SK-N-SH treated with all-trans-retinoic acid at 6 μM for 48 hours (cell line): Measurements from ENCODE around the gene FARP1.

Experiments used
- ATAC-seq: fragments of 200-7000 bp; cut with Tn5 transposase; 3 replicates; pipeline ENCODE4 v1.9.1; 2020; ENCODE audit warnings: mild to moderate bottlenecking, moderate library complexity
- ARNTL ChIP-seq: fragments of 450-650 bp; formaldehyde crosslinking; IDR thresholded peaks from 2 replicates; pipeline ENCODE4 v1.5.0; 2020; ENCODE audit warnings: low read depth, mild to moderate bottlenecking, moderate library complexity, borderline replicate concordance
- BACH2 ChIP-seq: fragments of 250-450 bp; sonication (Bioruptor Pico); IDR thresholded peaks from 2 replicates; pipeline ENCODE4 v1.9.0; 2021; ENCODE audit warnings: mild to moderate bottlenecking, borderline replicate concordance
- CREB5 ChIP-seq: fragments of 250-450 bp; sonication (Bioruptor Pico); IDR thresholded peaks from 2 replicates; pipeline ENCODE4 v1.5.1; 2020; ENCODE audit warnings: low read depth, mild to moderate bottlenecking, moderate library complexity
- CSDC2 ChIP-seq: fragments of 250-450 bp; sonication (Bioruptor Pico); IDR thresholded peaks from 2 replicates; pipeline ENCODE4 v1.5.0; 2020; ENCODE audit warnings: mild to moderate bottlenecking, moderate library complexity
- CSRNP3 ChIP-seq: fragments of 250-450 bp; sonication (Bioruptor Pico); IDR thresholded peaks from 2 replicates; pipeline ENCODE4 v1.5.1; 2021; ENCODE audit warnings: mild to moderate bottlenecking, moderate library complexity
- ESRRG ChIP-seq: fragments of 250-450 bp; sonication (Bioruptor Pico); IDR thresholded peaks from 2 replicates; pipeline ENCODE4 v1.6.1; 2021; ENCODE audit warnings: mild to moderate bottlenecking
- ISL1 ChIP-seq: fragments of 250-450 bp; sonication (Bioruptor Pico); IDR thresholded peaks from 2 replicates; pipeline ENCODE4 v2.1.2; 2022; ENCODE audit warnings: mild to moderate bottlenecking, moderate library complexity
- OSR1 ChIP-seq: fragments of 250-450 bp; sonication (Bioruptor Pico); IDR thresholded peaks from 2 replicates; pipeline ENCODE4 v1.8.0; 2022; ENCODE audit warnings: moderate library complexity, mild to moderate bottlenecking, inconsistent platforms
- PATZ1 ChIP-seq: fragments of 250-450 bp; sonication (Bioruptor Pico); IDR thresholded peaks from 2 replicates; pipeline ENCODE4 v1.8.0; 2020; ENCODE audit warnings: mild to moderate bottlenecking, moderate library complexity, borderline replicate concordance
- PPARA ChIP-seq: fragments of 250-450 bp; sonication (Bioruptor Pico); IDR thresholded peaks from 2 replicates; pipeline ENCODE4 v1.5.0; 2020; ENCODE audit warnings: mild to moderate bottlenecking, borderline replicate concordance
- RARB ChIP-seq: fragments of 250-450 bp; sonication (Bioruptor Pico); IDR thresholded peaks from 2 replicates; pipeline ENCODE4 v1.8.0; 2021; ENCODE audit warnings: mild to moderate bottlenecking, moderate library complexity
- SNAI2 ChIP-seq: fragments of 250-450 bp; sonication (Bioruptor Pico); IDR thresholded peaks from 2 replicates; pipeline ENCODE4 v1.5.0; 2020; ENCODE audit warnings: mild to moderate bottlenecking, moderate library complexity
- TCF4 ChIP-seq: fragments of 250-450 bp; sonication (Bioruptor Pico); IDR thresholded peaks from 2 replicates; pipeline ENCODE4 v1.8.0; 2021; ENCODE audit warnings: mild to moderate bottlenecking, moderate library complexity, borderline replicate concordance
- TSHZ2 ChIP-seq: fragments of 250-450 bp; sonication (Bioruptor Pico); IDR thresholded peaks from 2 replicates; pipeline ENCODE4 v1.5.0; 2020; ENCODE audit warnings: mild to moderate bottlenecking, moderate library complexity
- ZFP3 ChIP-seq: fragments of 250-450 bp; sonication (Bioruptor Pico); IDR thresholded peaks from 2 replicates; pipeline ENCODE4 v1.5.0; 2020; ENCODE audit warnings: mild to moderate bottlenecking, moderate library complexity
- ZFP30 ChIP-seq: fragments of 450-650 bp; formaldehyde crosslinking; IDR thresholded peaks from 2 replicates; pipeline ENCODE4 v1.5.0; 2022; ENCODE audit warnings: mild to moderate bottlenecking, moderate library complexity
- ZNF565 ChIP-seq: fragments of 450-650 bp; formaldehyde crosslinking; conservative IDR thresholded peaks from 2 replicates; pipeline ENCODE4 v1.5.0; 2020; ENCODE audit warnings: low read depth, mild to moderate bottlenecking, moderate library complexity
- ZNF70 ChIP-seq: fragments of 450-650 bp; formaldehyde crosslinking; IDR thresholded peaks from 2 replicates; pipeline ENCODE4 v1.5.0; 2020; ENCODE audit warnings: mild to moderate bottlenecking, moderate library complexity
- ZNF8 ChIP-seq: fragments of 450-650 bp; formaldehyde crosslinking; IDR thresholded peaks from 2 replicates; pipeline ENCODE4 v1.5.0; 2020; ENCODE audit warnings: mild to moderate bottlenecking, moderate library complexity

FARP1 gene

GRCh38 chr13:98475522-98475921 is 332.6 kb downstream of the FARP1 start:
- TF ChIP-seq PATZ1 (CRISPR knock-in tag) = no peak
- TF ChIP-seq ZFP30 (CRISPR knock-in tag) = no peak
- no peak for TF ChIP-seq CREB5 (CRISPR knock-in tag)
- TF ChIP-seq SNAI2 (CRISPR knock-in tag) = no peak
- no peak for TF ChIP-seq OSR1 (CRISPR knock-in tag)
- no peak for TF ChIP-seq ZNF8 (CRISPR knock-in tag)
- no peak for TF ChIP-seq ISL1
- TF ChIP-seq ZFP3 (CRISPR knock-in tag) = no peak
- no peak for TF ChIP-seq ZNF565
- TF ChIP-seq TSHZ2 (CRISPR knock-in tag) = no peak
- no peak for TF ChIP-seq PPARA (CRISPR knock-in tag)
- TF ChIP-seq RARB = no peak
- TF ChIP-seq CSRNP3 (CRISPR knock-in tag) = no peak
- TF ChIP-seq ESRRG = no peak
- TF ChIP-seq TCF4 (CRISPR knock-in tag) = no peak
- no peak for TF ChIP-seq BACH2
- TF ChIP-seq CSDC2 = no peak
- TF ChIP-seq ZNF70 (CRISPR knock-in tag) = no peak
- no peak for TF ChIP-seq ARNTL (CRISPR knock-in tag)
- no peak for ATAC-seq

- no peak for ATAC-seq
- TF ChIP-seq ZFP30 (CRISPR knock-in tag) (no peak), CSRNP3 (CRISPR knock-in tag) (no peak), PPARA (CRISPR knock-in tag) (no peak)
These were observed 333.2 kb downstream of the FARP1 start for GRCh38 chr13:98476106-98476505.

- peak; percentile 88 for ATAC-seq
- no peak for TF ChIP-seq SNAI2 (CRISPR knock-in tag)
- TF ChIP-seq TSHZ2 (CRISPR knock-in tag) = no peak
- TF ChIP-seq, all 23 proteins: peak for 0
These were observed 333.7 kb downstream of the FARP1 start for GRCh38 chr13:98476538-98476966.
